MCF 10A (cell line): ENCODE measurements around the gene UNC93A. TPM values are rescaled to one million over a fixed set of nuclear protein-coding genes. Genes with fewer than 3 reads are reported as not detected.

Source experiments
- BruUV-seq: library from RNA; stranded (reverse); fragments of 400-500 nt; replicated peaks from 2 replicates; lab custom pipeline; 2021; lab: Mats Ljungman, UMichigan
- CTCF ChIA-PET: fragments of 300-600 bp; sonication (Branson Sonifier 250); formaldehyde crosslinking; extraction: SDS; loops from one replicate; lab custom pipeline; 2021; ENCODE audit warnings: antibody characterized with exemption, inconsistent platforms; lab: Yijun Ruan, JAX
- POLR2A ChIA-PET: fragments of 300-600, 350-650 bp; sonication (Branson Sonifier 250); formaldehyde crosslinking; extraction: SDS; loops from one replicate; lab custom pipeline; 2020; ENCODE audit warnings: antibody characterized with exemption, inconsistent platforms; lab: Yijun Ruan, JAX
- DNase-seq: peaks from one replicate; pipeline ENCODE4 v3.0.0-alpha.2; 2018; ENCODE audit not compliant: unreplicated experiment
- H3K27ac Mint-ChIP-seq: one replicate; pipeline ENCODE4 v1.8.0; 2022; ENCODE audit warnings: mild to moderate bottlenecking, low read depth, mixed read lengths; ENCODE audit not compliant: unreplicated experiment
- H3K27me3 Mint-ChIP-seq: one replicate; pipeline ENCODE4 v1.8.0; 2022; ENCODE audit warnings: mixed read lengths; ENCODE audit not compliant: insufficient read depth, unreplicated experiment
- H3K36me3 Mint-ChIP-seq: one replicate; pipeline ENCODE4 v1.8.0; 2022; ENCODE audit warnings: mild to moderate bottlenecking, moderate library complexity, mixed read lengths; ENCODE audit not compliant: insufficient read depth, unreplicated experiment
- H3K4me1 Mint-ChIP-seq: one replicate; pipeline ENCODE4 v1.8.0; 2022; ENCODE audit warnings: mixed read lengths; ENCODE audit not compliant: insufficient read depth, unreplicated experiment
- H3K4me3 Mint-ChIP-seq: one replicate; pipeline ENCODE4 v1.8.0; 2022; ENCODE audit warnings: mild to moderate bottlenecking, moderate library complexity, mixed read lengths; ENCODE audit not compliant: unreplicated experiment
- H3K9me3 Mint-ChIP-seq: one replicate; pipeline ENCODE4 v1.8.0; 2022; ENCODE audit warnings: mixed read lengths; ENCODE audit not compliant: unreplicated experiment
- intact Hi-C: fragments of 100-400 bp; cut with micrococcal nuclease; formaldehyde crosslinking; loops from 2 replicates; pipeline ENCODE4 v1.14.1; 2022
- total RNA-seq: library from RNA; stranded (reverse); gene quantifications from 2 replicates; pipeline ENCODE4 v1.2.3, GENCODE V29; 2022
- TF ChIP-seq, protein P1 (sequence below): fragments of 200-600 bp; IDR thresholded peaks from one replicate; pipeline ENCODE4 v1.8.0; 2022; ENCODE audit warnings: antibody characterized with exemption, mild to moderate bottlenecking; ENCODE audit not compliant: unreplicated experiment

The UNC93A gene
- total RNA-seq, 1 experiment from 2014 or later: not detected

DNA sequence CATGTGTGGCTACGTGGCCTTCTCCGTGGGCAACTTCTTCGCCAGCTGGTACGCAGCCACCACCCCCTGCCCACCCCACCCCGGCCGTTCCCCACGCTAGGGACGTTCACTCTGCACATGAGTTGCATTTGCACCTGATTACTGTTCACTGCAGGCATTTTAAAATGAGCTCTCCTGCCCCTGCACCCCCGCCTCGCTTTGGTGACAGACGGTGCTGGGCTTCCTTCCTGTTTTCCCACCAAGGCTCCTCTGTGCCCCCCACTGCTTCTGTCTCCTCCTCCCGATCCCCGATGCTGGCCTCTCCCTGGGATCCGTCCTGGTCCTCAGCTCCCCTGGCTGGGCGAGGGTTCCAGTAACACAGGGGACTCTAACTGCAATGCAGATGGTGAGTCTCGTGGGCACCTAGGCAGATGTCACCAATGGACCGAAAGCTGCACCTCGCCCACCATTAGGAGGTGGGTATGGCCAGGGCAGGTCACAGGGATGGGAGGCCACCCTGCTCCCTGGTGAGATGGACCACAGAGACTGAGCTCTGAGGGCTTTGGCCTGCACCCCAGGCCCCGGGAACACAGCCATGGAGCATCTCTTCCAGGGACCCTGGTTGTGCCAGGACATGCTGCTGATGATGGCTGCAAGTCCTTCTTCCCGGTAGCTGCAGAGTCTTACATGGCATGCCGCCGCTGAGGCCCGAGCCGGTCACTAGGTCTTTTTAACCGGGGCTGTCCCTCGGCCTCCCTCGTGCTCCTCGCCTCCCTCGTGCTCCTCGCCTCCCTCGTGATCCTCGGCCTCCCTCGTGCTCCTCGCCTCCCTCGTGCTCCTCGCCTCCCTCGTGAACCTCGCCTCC, 3.8 kb downstream of the UNC93A start:
- peaks cover 83% of the 10 kb centered on the region for H3K27me3 Mint-ChIP-seq
- H3K4me1 Mint-ChIP-seq: no peaks in the 10 kb centered on the region
- no peaks in the 10 kb centered on the region for H3K9me3 Mint-ChIP-seq
- TF ChIP-seq, protein P1, sequence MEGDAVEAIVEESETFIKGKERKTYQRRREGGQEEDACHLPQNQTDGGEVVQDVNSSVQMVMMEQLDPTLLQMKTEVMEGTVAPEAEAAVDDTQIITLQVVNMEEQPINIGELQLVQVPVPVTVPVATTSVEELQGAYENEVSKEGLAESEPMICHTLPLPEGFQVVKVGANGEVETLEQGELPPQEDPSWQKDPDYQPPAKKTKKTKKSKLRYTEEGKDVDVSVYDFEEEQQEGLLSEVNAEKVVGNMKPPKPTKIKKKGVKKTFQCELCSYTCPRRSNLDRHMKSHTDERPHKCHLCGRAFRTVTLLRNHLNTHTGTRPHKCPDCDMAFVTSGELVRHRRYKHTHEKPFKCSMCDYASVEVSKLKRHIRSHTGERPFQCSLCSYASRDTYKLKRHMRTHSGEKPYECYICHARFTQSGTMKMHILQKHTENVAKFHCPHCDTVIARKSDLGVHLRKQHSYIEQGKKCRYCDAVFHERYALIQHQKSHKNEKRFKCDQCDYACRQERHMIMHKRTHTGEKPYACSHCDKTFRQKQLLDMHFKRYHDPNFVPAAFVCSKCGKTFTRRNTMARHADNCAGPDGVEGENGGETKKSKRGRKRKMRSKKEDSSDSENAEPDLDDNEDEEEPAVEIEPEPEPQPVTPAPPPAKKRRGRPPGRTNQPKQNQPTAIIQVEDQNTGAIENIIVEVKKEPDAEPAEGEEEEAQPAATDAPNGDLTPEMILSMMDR: no peak
- H3K4me3 Mint-ChIP-seq: no peak overlapping the region
- H3K27ac Mint-ChIP-seq: no peak overlapping the region
- ChIA-PET POLR2A (no interaction called here), CTCF (no interaction called here)
- no peak for DNase-seq
- H3K36me3 Mint-ChIP-seq: no peaks in the 10 kb centered on the region
- intact Hi-C loops: no loop called here
- BruUV-seq: no TSS peak

DNA sequence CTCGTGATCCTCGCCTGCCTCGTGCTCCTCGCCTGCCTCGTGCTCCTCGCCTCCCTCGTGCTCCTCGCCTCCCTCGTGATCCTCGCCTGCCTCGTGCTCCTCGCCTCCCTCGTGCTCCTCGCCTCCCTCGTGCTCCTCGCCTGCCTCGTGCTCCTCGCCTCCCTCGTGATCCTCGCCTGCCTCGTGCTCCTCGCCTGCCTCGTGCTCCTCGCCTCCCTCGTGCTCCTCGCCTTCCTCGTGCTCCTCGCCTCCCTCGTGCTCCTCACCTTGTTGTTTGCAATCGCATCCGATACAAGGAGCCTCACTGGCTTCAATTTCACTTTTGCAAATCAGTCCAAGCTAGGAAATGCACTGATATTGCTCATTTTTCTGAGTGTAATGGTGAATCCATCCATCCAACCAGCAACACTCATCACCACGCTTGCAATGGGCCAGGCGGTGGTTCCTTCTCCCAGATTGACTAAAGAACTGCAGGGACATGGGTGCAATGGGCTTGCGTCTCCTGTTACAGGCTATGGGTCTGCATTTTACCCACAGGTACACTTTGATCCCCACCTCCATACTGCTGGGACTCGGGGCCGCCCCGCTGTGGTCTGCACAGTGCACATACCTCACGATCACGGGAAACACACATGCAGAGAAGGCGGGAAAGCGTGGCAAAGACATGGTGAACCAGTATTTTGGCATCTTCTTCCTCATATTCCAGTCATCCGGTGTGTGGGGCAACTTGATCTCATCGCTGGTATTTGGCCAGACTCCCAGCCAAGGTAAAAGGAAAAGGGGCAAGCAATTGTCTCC, 4.6 kb downstream of the UNC93A start:
- H3K36me3 Mint-ChIP-seq: no peaks in the 10 kb centered on the region
- H3K27me3 Mint-ChIP-seq: peaks cover 86% of the 10 kb centered on the region
- no peaks in the 10 kb centered on the region for H3K4me1 Mint-ChIP-seq
- H3K4me3 Mint-ChIP-seq: no peak overlapping the region
- ChIA-PET CTCF (no interaction called here), POLR2A (no interaction called here)
- no peak overlapping the region for H3K27ac Mint-ChIP-seq
- no peak for DNase-seq
- no TSS peak for BruUV-seq
- no peaks in the 10 kb centered on the region for H3K9me3 Mint-ChIP-seq
- TF ChIP-seq, protein P1: no peak
- intact Hi-C loops: no loop called here

DNA sequence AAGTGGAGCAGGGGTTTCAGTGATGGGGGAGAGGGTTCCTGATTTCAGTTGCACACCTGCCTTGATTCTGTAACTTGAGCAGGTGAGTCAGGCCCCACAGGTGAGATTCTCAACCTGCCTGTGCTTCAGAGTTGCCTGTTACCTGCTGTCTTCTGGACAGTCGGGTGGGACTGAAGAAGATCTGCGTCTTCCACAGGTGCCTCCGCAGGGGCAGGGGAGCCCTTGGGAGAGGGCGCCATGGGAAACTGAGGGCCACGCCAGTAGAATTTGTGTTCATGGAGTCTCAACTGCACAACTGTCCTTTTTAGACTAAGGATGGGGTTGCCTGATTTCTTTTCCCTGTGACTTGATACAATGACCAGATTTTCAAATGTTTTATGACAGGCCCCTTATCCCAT, 5.2 kb downstream of the UNC93A start:
- no peak overlapping the region for H3K4me3 Mint-ChIP-seq
- intact Hi-C loops: no loop called here
- no peaks in the 10 kb centered on the region for H3K9me3 Mint-ChIP-seq
- BruUV-seq: no TSS peak
- no peaks in the 10 kb centered on the region for H3K36me3 Mint-ChIP-seq
- DNase-seq: no peak
- peaks cover 80% of the 10 kb centered on the region for H3K27me3 Mint-ChIP-seq
- CTCF ChIA-PET: no interaction called here
- no peaks in the 10 kb centered on the region for H3K4me1 Mint-ChIP-seq
- POLR2A ChIA-PET: no interaction called here
- TF ChIP-seq, protein P1: no peak
- H3K27ac Mint-ChIP-seq: no peak overlapping the region

DNA sequence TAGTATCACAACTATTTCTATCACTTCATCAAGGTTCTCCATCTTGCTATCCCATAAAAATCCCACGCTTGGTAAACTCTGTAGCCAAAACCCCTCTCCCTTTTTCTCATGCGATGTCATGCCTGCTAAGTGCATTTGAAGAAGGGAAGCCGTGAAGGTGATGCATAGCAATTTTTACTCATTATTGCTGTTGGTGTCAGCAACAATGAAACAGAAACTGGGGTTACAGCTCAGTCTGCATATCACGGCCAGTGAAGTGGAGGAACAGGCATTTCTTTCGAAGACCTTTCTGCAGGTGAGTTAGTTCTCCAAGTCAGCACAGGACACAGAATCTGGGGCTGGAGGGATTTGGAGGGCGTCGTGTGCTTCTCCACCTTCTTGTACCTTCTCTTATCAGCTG, 5.8 kb downstream of the UNC93A start:
- no peaks in the 10 kb centered on the region for H3K36me3 Mint-ChIP-seq
- ChIA-PET POLR2A (no interaction called here), CTCF (no interaction called here)
- H3K4me3 Mint-ChIP-seq: no peak overlapping the region
- DNase-seq: no peak
- no peak overlapping the region for H3K27ac Mint-ChIP-seq
- no peaks in the 10 kb centered on the region for H3K4me1 Mint-ChIP-seq
- H3K27me3 Mint-ChIP-seq: peaks cover 78% of the 10 kb centered on the region
- intact Hi-C loops: no loop called here
- TF ChIP-seq, protein P1: no peak
- BruUV-seq: no TSS peak
- no peaks in the 10 kb centered on the region for H3K9me3 Mint-ChIP-seq
